Bone marrow (tissue), 2 donors: ENCODE data around the gene TXLNB.
"Not testable (repeated sequence)": the region's sequence is repeated elsewhere in the genome, so short reads cannot be mapped to it uniquely, and the experiment has no call there.

ENCODE experiments used
- DNase-seq, 2 donors: peaks; one replicate each; lab custom pipeline; 2025; lab: John Stamatoyannopoulos, UW

Gene TXLNB

DNA sequence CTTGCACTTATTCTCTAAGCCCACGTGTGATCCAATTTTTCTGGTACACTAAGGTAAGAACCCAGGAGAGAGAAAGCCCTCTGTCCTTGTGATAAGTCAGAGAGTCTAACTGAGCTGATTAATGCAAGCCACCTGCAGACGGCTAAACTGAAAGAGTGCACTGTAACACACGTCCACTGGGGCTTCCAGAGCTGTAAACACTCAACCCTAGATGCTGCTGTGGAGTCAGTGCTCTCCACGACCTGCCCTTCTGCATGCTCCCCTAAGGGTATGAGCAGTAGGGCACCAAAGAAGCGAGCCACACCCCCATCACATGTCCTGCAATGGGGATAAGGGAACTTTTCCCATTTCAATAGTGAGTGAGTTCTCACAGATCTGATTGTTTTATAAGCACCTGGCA, 55.7 kb downstream of the TXLNB start:
- DNase-seq = no peak

DNA sequence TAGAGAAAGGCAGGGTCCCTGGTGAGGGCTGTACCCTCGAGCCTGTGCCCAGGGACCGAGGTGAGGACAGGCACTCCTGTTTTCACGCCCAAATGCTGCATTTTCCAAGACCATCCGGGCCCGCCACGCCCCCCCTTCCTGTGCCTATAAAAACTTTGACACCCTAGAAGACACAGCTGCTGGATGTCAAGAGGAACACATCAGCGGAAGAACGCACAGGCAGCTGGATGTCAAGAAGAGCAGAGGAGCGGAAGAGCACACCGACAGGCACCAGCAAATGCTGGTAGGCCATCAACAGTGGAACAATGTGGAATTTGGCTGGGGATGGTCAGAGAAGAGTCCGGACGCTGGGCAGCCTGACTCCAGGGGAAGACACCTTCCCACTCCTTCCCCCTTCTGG, 56.1 kb downstream of the TXLNB start:
- no peak for DNase-seq

DNA sequence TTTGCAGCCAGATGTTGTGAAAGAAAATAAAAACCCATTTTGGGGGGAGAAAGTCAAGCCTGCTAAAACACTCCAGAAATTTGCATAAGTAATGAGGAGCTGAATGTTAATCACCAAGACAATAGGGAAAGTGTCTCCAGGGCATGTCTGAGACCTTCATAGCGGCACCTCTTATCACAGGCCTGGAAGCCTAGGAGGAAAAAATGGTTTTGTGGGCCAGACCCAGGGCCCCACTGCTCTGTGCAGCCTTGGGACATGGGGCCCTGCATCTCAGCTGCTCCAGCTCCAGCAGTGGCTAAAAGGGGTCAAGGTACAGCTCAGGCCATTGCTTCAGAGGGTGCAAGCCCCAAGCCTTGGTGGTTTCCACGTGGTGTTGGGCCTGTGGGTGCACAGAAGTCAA, 57.6 kb downstream of the TXLNB start:
- not testable (repeated sequence) for DNase-seq

DNA sequence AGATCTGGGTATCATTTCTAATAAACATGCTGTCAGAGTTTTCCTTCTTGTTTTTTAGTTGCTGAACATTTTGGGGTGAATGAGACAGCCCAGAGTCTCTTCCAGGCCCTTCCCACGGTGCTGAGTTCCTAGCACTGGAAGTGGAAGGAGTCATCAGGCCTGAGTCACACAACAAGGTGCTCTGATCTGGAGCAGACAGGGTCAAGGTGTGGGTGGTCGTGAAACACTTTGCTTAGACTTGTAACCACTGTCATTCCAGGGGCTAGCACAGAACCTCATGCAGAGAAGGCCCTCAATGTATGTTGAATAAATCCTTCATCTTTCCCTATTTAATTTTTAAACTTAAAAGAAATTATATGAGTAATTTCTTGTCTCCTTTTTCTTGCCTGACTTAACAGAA, 60.6 kb downstream of the TXLNB start:
- no peak for DNase-seq

DNA sequence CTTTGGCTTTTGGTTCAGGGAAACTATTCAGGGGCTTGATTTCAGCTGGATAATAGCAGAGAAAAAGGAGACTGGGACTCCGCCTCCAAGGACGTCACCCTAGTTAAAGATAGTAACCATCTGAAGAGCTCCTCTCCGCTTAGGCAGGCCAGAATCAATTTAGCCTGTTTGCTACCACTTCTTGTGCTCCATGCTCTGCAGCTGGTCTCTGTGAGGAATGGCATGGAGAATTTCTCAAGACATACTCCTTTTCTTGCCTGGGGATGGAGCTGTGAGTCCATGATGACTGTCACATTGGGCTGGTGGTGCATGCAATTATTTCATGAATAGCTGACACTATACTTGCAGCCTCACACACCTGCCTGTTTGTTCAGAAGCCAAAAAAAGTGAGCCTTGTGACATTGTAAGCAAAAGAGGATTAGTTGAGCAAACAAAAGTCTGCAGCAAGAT, 61.4 kb downstream of the TXLNB start:
- no peak for DNase-seq

DNA sequence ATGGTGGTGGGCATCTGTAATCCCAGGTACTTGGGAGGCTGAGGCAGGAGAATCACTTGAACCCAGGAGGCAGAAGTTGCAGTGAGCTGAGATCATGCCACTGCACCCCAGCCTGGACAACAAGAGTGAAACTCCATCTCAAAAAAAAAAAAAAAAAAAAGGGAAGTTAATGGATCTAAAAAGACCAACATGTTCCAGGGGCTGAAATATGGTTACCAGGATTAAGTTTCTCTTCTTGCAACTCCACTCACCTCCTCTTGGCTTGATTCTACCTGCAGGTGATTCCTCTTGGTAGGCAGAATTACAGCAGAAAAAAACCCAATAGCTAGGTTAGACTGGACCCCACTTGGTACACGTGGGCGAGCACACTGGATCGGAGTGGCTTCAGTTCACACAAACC, 63.4 kb downstream of the TXLNB start:
- DNase-seq = peak in 1 of 2 donors; percentile 43

DNA sequence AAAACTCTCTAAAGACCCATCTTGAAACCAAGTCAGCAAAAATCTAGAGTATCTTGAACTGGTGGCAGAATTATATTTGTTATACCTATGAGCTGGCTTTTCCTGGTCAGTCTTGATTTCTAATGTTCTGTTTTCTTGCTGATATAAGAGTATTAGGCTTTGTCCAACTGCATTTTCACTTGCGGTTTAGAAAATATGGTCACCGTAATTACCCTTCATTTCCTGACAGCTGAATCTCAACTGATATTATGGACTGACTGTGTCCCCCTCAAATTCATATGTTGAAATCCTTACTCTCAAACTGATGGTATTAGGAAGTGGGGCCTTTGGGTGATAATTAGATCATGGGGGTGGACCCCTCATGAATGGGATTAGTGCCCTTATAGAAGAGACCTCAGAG, 72.1 kb downstream of the TXLNB start:
- no peak for DNase-seq

DNA sequence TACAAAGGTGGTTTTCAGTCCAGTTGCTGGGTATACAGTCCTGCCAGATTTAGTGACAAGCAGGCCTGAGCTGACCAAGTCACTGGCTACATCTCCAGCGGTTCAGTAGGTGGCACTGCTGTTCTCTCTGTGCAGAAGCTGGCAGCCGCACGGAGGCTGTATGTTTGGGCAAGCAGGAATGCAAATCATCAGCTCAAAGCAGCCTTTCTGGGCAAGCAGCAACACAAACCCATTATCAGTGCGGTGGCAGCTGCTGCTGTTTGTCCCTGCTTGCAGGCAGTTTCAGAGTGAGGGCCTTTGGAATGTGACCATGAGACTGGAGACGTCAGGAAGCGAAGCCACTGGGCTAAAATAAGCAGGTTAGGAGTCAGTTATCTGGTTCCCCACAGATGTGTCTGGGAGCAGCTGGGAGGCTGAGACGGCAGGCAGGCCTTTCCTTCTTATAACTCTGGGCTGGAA, 72.5 kb downstream of the TXLNB start:
- peak; percentile 44 to 81 for DNase-seq

DNA sequence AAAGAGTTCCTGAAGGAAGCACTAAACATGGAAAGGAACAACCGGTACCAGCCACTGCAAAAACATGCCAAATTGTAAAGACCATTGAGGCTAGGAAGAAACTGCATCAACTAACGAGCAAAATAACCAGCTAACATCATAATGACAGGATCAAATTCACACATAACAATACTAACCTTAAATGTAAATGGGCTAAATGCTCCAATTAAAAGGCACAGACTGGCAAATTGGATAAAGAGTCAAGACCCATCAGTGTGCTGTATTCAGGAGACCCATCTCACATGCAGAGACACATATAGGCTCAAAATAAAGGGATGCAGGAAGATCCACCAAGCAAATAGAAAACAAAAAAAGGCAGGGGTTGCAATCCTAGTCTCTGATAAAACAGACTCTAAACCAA, 79.3 kb downstream of the TXLNB start:
- not testable (repeated sequence) for DNase-seq

DNA sequence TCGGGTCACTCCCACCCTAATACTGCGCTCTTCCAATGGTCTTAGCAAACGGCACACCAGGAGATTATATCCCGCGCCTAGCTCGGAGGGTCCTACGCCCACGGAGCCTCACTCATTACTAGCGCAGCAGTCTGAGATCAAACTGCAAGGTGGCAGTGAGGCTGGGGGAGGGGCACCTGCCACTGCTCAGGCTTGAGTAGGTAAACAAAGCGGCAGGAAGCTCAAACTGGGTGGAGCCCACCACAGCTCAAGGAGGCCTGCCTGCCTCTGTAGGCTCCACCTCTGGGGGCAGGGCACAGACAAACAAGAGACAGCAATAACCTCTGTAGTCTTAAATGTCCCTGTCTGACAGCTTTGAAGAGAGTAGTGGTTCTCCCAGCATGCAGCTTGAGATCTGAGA, 81.0 kb downstream of the TXLNB start:
- DNase-seq = not testable (repeated sequence)

DNA sequence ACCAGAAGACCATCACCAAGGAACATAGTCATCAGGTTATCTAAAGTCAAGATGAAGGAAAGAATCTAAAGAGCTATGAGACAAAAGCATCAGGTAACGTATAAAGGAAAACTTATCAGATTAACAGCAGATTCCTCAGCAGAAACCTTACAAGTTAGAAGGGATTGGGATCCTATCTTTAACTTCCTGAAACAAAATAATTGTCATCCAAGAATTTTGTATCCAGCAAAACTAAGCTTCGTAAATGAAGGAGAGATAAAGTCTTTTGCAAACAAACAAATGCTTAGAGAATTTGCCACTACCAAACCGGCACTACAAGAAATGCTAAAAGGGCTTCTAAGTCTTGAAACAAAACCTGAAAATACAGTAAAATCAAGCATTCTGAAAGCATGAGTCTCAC, 86.0 kb downstream of the TXLNB start:
- DNase-seq = no peak

DNA sequence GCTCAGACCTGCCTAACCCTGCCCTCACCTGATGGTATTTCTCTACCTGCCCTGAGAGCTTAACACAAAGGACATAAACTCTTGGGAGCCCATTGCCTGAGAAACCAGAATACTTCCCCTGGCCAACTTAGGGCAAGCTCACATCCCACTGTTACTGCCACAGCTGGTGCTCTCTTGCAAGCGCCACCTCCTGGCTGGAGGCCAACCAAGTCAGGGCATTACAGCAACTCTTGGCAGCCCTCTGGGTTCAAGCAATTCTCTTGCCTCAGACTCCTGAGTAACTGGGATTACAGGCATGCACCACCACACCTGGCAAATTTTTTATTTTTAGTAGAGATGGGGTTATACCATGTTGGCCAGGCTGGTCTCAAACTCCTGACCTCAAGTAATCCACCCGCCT, 86.8 kb downstream of the TXLNB start:
- DNase-seq = no peak

DNA sequence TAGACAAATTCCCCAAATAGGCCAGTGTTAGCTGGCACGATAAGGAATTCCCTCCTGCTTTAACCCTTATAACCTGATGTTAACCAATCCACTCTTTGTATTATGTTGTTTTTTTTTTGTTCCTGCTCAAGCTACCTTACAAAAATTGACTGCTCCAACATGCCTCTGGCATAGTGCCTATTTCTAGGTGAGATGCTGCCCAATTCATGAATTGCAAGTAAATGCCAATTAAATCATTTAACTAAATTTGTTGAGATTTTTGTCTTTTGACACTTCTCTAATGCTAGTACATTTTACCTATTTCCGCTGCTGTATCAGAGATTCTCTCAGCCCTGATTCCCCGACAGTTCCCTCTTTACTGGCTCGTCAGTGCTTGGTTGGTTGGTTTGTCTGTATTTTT, 90.4 kb downstream of the TXLNB start:
- no peak for DNase-seq

DNA sequence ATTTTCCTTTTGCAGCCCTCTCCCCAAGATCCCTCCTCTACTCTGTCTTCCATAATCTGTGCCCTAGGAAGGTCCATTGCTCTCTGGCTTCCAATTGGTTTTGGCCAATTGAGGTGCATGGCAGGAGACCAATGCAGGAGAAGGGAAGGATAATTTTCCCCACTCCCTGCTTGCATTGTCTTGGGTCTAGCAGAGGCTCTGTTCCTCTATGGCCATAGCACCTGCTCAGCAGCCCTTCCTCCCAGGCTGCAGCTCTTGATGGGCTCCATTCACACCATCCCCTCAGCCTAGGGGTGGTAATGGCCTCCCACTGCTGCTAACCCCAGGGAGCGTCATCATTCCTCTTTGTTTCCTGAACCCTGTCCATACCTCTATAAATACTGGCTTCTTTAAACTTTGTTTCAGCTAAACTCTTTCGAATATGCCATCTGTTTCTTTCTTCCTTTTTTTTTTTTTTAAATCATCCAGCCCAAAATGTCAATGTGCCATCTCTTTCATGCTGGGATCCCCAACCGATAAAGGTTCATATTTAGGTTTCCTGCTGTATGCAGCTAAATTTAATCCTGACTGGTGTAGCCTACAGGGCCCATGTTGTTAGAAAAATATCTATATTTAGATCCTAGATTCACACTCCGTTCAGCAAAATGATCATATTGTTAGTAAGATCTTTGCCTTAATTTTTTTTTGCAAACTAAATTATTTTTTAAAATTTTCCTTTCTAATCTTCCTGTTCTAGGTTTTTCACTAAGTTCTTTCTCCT, 93.1 kb downstream of the TXLNB start:
- peak in 1 of 2 donors; percentile 7 for DNase-seq

DNA sequence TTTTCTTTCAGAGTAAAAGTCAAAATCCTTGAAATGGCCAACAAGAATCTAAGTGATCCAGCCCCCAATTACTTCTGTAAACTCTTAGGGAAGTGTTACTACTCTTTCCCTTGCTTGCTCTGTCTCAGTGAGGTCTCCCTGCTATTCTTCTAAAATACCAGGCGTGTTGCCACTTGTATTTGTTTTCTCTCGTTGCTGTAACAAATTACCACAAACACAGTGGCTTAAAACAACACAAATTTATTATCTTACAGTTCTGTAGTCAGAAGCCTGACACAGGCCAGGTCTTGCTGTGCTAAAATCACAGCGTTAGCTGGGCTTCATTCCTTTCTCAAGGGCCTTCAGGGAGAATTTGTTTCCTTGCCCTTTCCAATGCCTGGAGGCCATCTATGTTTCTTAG, 97.1 kb downstream of the TXLNB start:
- no peak for DNase-seq
